Liver (tissue), 9 donors: ENCODE results near the gene MCM7. TPM values are rescaled to one million over a fixed set of nuclear protein-coding genes. Genes with fewer than 3 reads are reported as not detected.
A peak's percentile ranks its signal among the peaks of the same experiment; 100 is the strongest.

Source experiments
- DNase-seq: peaks from one replicate; pipeline ENCODE4 v3.0.0-alpha.2; 2017; ENCODE audit warnings: low spot score
- H3K27ac ChIP-seq, 2 donors: one replicate each; pipeline ENCODE4 v1.7.0; 2013; ENCODE audit warnings: inconsistent platforms in 2 of 2, low read length in 2 of 2, control low read depth in 1 of 2, low read depth in 1 of 2, mild to moderate bottlenecking in 1 of 2
- H3K27me3 ChIP-seq, 4 donors: one replicate each; pipeline versions ENCODE4 v1.6.1 to v1.7.0; 2013; ENCODE audit warnings: low read length in 3 of 4, inconsistent platforms in 1 of 4, mild to moderate bottlenecking in 1 of 4, moderate library complexity in 1 of 4; ENCODE audit not compliant: control insufficient read depth in 4 of 4, insufficient read depth in 4 of 4
- H3K36me3 ChIP-seq, 4 donors: one replicate each; pipeline versions ENCODE4 v1.6.1 to v1.7.0; 2013; ENCODE audit warnings: low read length in 3 of 4, mild to moderate bottlenecking in 3 of 4, low read depth in 1 of 4, moderate library complexity in 1 of 4; ENCODE audit not compliant: control insufficient read depth in 4 of 4, insufficient read depth in 3 of 4
- H3K4me1 ChIP-seq, 4 donors: one replicate each; pipeline versions ENCODE4 v1.6.1 to v1.7.0; 2013; ENCODE audit warnings: low read length in 3 of 4, mild to moderate bottlenecking in 3 of 4, moderate library complexity in 1 of 4; ENCODE audit not compliant: control insufficient read depth in 4 of 4, insufficient read depth in 4 of 4
- H3K4me3 ChIP-seq, 3 donors: one replicate each; pipeline versions ENCODE4 v1.6.1 to v1.7.0; 2013; ENCODE audit warnings: low read length in 3 of 3, control low read depth in 1 of 3, low read depth in 1 of 3, mild to moderate bottlenecking in 1 of 3
- H3K9ac ChIP-seq, 2 donors: one replicate each; pipeline ENCODE4 v1.7.0; 2013; ENCODE audit warnings: low read length in 2 of 2, mild to moderate bottlenecking in 2 of 2, moderate library complexity in 2 of 2, control low read depth in 1 of 2, low read depth in 1 of 2
- H3K9me3 ChIP-seq, 4 donors: one replicate each; pipeline versions ENCODE4 v1.6.1 to v1.7.0; 2013; ENCODE audit warnings: low read length in 3 of 4; ENCODE audit not compliant: control insufficient read depth in 4 of 4
- ATF3 ChIP-seq: IDR thresholded peaks from 2 replicates; pipeline ENCODE4 v1.6.1; 2016; ENCODE audit warnings: antibody characterized with exemption
- CTCF ChIP-seq: fragments of 150-350 bp; IDR thresholded peaks from 2 replicates; pipeline ENCODE4 v1.5.1; 2017; ENCODE audit warnings: improper control_type of control experiment, low read depth, low read length; ENCODE audit not compliant: missing input control
- EGR1 ChIP-seq, 2 donors: IDR thresholded peaks; 2 replicates each; pipeline ENCODE4 v1.6.1; 2016 to 2018; ENCODE audit warnings: antibody characterized with exemption in 2 of 2, low read depth in 2 of 2
- FOXA1 ChIP-seq: IDR thresholded peaks from 2 replicates; pipeline ENCODE4 v1.6.1; 2016; ENCODE audit warnings: antibody characterized with exemption
- FOXA2 ChIP-seq: IDR thresholded peaks from 2 replicates; pipeline ENCODE4 v1.6.1; 2016; ENCODE audit warnings: antibody characterized with exemption
- GABPA ChIP-seq, 2 donors: IDR thresholded peaks in 1 of 2; conservative IDR thresholded peaks in 1 of 2; 2 replicates each; pipeline ENCODE4 v1.6.1; 2016; ENCODE audit warnings: antibody characterized with exemption in 2 of 2, mild to moderate bottlenecking in 1 of 2, moderate library complexity in 1 of 2
- HNF4A ChIP-seq, 2 donors: conservative IDR thresholded peaks; 2 replicates each; pipeline ENCODE4 v1.6.1; 2016; ENCODE audit warnings: antibody characterized with exemption in 2 of 2, mild to moderate bottlenecking in 2 of 2
- HNF4G ChIP-seq: IDR thresholded peaks from 2 replicates; pipeline ENCODE4 v1.6.1; 2016; ENCODE audit warnings: antibody characterized with exemption
- JUND ChIP-seq, 2 donors: IDR thresholded peaks; 2 replicates each; pipeline ENCODE4 v1.6.1; 2016; ENCODE audit warnings: antibody characterized with exemption in 2 of 2
- MAX ChIP-seq: IDR thresholded peaks from 2 replicates; pipeline ENCODE4 v1.6.1; 2016; ENCODE audit warnings: antibody characterized with exemption
- NR2F2 ChIP-seq: IDR thresholded peaks from 2 replicates; pipeline ENCODE4 v1.6.1; 2016; ENCODE audit warnings: antibody characterized with exemption
- RAD21 ChIP-seq, 2 donors: IDR thresholded peaks; 2 replicates each; pipeline ENCODE4 v1.6.1; 2016; ENCODE audit warnings: antibody characterized with exemption in 2 of 2, mild to moderate bottlenecking in 2 of 2
- REST ChIP-seq: IDR thresholded peaks from 2 replicates; pipeline ENCODE4 v1.6.1; 2016; ENCODE audit warnings: antibody characterized with exemption, mild to moderate bottlenecking
- RXRA ChIP-seq, 2 donors: IDR thresholded peaks; 2 replicates each; pipeline ENCODE4 v1.6.1; 2017 to 2018; ENCODE audit warnings: antibody characterized with exemption in 2 of 2, mild to moderate bottlenecking in 1 of 2
- SP1 ChIP-seq: IDR thresholded peaks from 2 replicates; pipeline ENCODE4 v1.6.1; 2018; ENCODE audit warnings: antibody characterized with exemption, mild to moderate bottlenecking
- TAF1 ChIP-seq: conservative IDR thresholded peaks from 2 replicates; pipeline ENCODE4 v1.6.1; 2016; ENCODE audit warnings: antibody characterized with exemption, mild to moderate bottlenecking
- YY1 ChIP-seq: IDR thresholded peaks from 2 replicates; pipeline ENCODE4 v1.6.1; 2016; ENCODE audit warnings: antibody characterized with exemption, mild to moderate bottlenecking
- ZBTB33 ChIP-seq: IDR thresholded peaks from 2 replicates; pipeline ENCODE4 v1.6.1; 2016; ENCODE audit warnings: antibody characterized with exemption
- WGBS: extraction: QIAGEN DNeasy Blood & Tissue Kit; methylation state at CpG from one replicate; pipeline ENCODE4 v1.1.7; 2013; 5-methylcytosine and 5-hydroxymethylcytosine counted together
- polyA plus RNA-seq, 2 donors: library from polyadenylated mRNA; stranded (reverse) in 1 of 2; unstranded in 1 of 2; fragments of 200-250 nt in 1 of 2; fragments of >200 nt in 1 of 2; fragmentation: Nextera tagmentation in 1 of 2; extraction: Ambion mirVana in 1 of 2; gene quantifications; one replicate each; pipeline versions ENCODE4 v1.2.1 to v1.2.3, GENCODE V29; 2013 to 2015
- total RNA-seq, 2 donors: library from RNA; depleted of rRNA; stranded (reverse); fragments of >200 nt; gene quantifications; one replicate each; pipeline ENCODE4 v1.2.3, GENCODE V29; 2014
- donor health status: healthy.
- donor health status: healthy.
- donor health status: healthy.
- donor health status: healthy.
- donor health status: healthy.

MCM7 gene
- total and polyA plus RNA-seq, 4 donors, result 12.6 to 143 (median 17.6) TPM

- DNase-seq, result no peak
- Histone ChIP-seq H3K36me3 (peaks cover 0 to 3% (median 0%) of the 10 kb centered on the region in 4 donors), H3K27ac (no peak overlapping the region), H3K9ac (no peak overlapping the region), H3K4me3 (no peak overlapping the region), H3K4me1 (peaks cover 0 to 26% (median 24%) of the 10 kb centered on the region in 4 donors), H3K9me3 (no peaks in the 10 kb centered on the region), H3K27me3 (no peaks in the 10 kb centered on the region)
- TF ChIP-seq ATF3 (no peak), HNF4G (no peak), GABPA (IDR thresholded peaks at IDR 0.05 in 1 of 2, conservative IDR thresholded peaks at IDR 0.05 in 1 of 2) (no peak), JUND (IDR thresholded peaks at IDR 0.05) (no peak), ZBTB33 (no peak), FOXA2 (no peak), RXRA (IDR thresholded peaks at IDR 0.05) (no peak), FOXA1 (no peak), CTCF (no peak), SP1 (no peak), RAD21 (IDR thresholded peaks at IDR 0.05) (no peak), MAX (no peak)
- WGBS, result 87% methylated on average over 4 of the region's 4 CpGs
These were observed 52.5 kb downstream of the MCM7 start for GRCh38 chr7:100048680-100049079.

GRCh38 chr7:100044718-100045117, 56.5 kb downstream of the MCM7 start:
- H3K27ac ChIP-seq, result no peak overlapping the region

More at GRCh38 chr7:100044718-100045117, 56.5 kb downstream of the MCM7 start:
- no peaks in the 10 kb centered on the region for H3K27me3 ChIP-seq
- 26% methylated on average over 6 of the region's 6 CpGs for WGBS
- DNase-seq, result no peak
- no peak overlapping the region for H3K4me3 ChIP-seq
- H3K9ac ChIP-seq, result no peak overlapping the region
- peaks cover 4 to 32% (median 29%) of the 10 kb centered on the region in 4 donors for H3K4me1 ChIP-seq
- H3K9me3 ChIP-seq, result no peaks in the 10 kb centered on the region
- H3K36me3 ChIP-seq, result no peaks in the 10 kb centered on the region
- TF ChIP-seq YY1 (no peak), RAD21 (IDR thresholded peaks at IDR 0.05) (peak; percentile 82 to 84), TAF1 (no peak), CTCF (peak; percentile 48), FOXA2 (no peak), ZBTB33 (no peak), MAX (peak; percentile 48), NR2F2 (no peak), REST (no peak), GABPA (IDR thresholded peaks at IDR 0.05 in 1 of 2, conservative IDR thresholded peaks at IDR 0.05 in 1 of 2) (peak in 1 of 2 donors; percentile 55), EGR1 (IDR thresholded peaks at IDR 0.05; ENCODE audit: low read depth in 2 of 2) (peak in 1 of 2 donors; percentile 23), HNF4A (conservative IDR thresholded peaks at IDR 0.05) (peak; percentile 23 to 29), HNF4G (no peak), JUND (IDR thresholded peaks at IDR 0.05) (no peak), ATF3 (no peak), SP1 (peak; percentile 22), RXRA (IDR thresholded peaks at IDR 0.05) (peak; percentile 30 to 35), FOXA1 (no peak)
